Measurements from ENCODE around the gene ASXL1. TPM values are rescaled to one million over a fixed set of nuclear protein-coding genes. Genes with fewer than 3 reads are reported as not detected.

ASXL1 gene
- polyA plus RNA-seq, 1 experiment: 28.9 TPM

- ChIA-PET CTCF (no interaction called here), POLR2A (no interaction called here)
- DNase-seq (ENCODE audit: low read depth, low spot score): no peak
- Histone ChIP-seq H3K9me3 (ENCODE audit: control insufficient read depth, insufficient read depth, low read length) (no peaks in the 10 kb centered on the region; the same call in none of the 2 replicates), H3K4me3 (ENCODE audit: low read depth, low read length) (no peak overlapping the region), H3K27ac (ENCODE audit: low read depth, low read length) (no peak overlapping the region), H3K27me3 (ENCODE audit: control insufficient read depth, insufficient read depth, low read length) (peaks cover 2% of the 10 kb centered on the region)
- no peak for TF ChIP-seq CTCF (IDR thresholded peaks at IDR 0.05; ENCODE audit: low read depth, low read length)
Measured at GRCh38 chr20:32488066-32488838, 130.1 kb downstream of the ASXL1 start.

Other genes starting within 250 kb of the ASXL1 start
- gene TM9SF4, start 248.6 kb upstream of the ASXL1 start, polyA plus RNA-seq (2011; rRNA removed): 75.6 and 83.9 TPM in 2 replicates
- gene PLAGL2, start 150.6 kb upstream of the ASXL1 start, polyA plus RNA-seq (2011; rRNA removed): 5.9 and 8.9 TPM in 2 replicates
- gene POFUT1, start 150.5 kb upstream of the ASXL1 start, polyA plus RNA-seq (2011; rRNA removed): 40.2 and 43.6 TPM in 2 replicates
- gene KIF3B, start 80.7 kb upstream of the ASXL1 start, polyA plus RNA-seq (2011; rRNA removed): 28.7 and 30.5 TPM in 2 replicates
- gene NOL4L, start 227.0 kb downstream of the ASXL1 start, polyA plus RNA-seq (2011; rRNA removed): 6.7 and 8.3 TPM in 2 replicates